ENCODE results near the gene NR4A1. TPM values are rescaled to one million over a fixed set of nuclear protein-coding genes. Genes with fewer than 3 reads are reported as not detected.
A peak's percentile ranks its signal among the peaks of the same experiment; 100 is the strongest.

NR4A1 gene
- total RNA-seq, 1 donor from 2014 or later, result 11.4 TPM

DNA sequence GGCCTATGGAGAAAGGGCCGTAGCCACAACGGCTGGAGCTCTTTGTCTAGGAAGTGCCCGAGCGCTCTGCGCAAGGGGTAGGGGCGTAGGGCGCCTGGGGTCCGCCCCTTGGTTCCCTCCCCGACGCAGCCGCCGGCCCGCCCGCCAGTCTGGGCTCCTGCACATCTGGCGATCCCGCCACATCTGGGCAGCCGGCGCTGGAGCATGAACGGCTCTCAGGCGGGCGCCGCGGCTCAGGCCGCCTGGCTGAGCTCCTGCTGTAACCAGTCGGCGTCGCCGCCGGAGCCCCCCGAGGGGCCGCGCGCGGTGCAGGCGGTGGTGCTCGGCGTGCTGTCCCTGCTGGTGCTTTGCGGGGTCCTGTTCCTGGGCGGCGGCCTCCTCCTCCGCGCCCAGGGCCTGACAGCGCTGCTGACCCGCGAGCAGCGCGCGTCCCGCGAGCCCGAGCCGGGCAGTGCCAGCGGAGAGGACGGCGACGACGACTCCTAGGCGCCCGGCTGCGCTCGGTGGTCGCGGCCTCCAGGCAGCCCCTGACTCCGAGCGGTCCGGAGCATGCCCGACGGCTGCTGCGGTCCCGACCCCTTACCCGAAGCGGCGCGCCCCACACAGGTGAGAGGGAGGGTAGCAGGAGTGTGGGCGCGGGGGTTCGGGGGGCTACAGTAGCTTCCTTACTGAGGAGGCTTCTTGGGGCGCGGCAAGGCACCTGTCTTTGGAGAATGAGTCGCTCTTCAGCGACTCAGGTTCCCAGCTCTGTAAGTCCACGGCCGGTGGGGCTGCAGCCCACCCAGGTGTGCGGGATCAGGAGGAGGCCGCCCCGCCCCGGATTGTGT is 28.5 kb downstream of the NR4A1 start, which contains the start of gene SMIM41:
Gene SMIM41 (plus strand): TSS at position 129 of the 827 bp plus-strand sequence. CDS start 76 bp downstream, at position 205.
- no peaks in the 10 kb centered on the region for H3K9me3 Mint-ChIP-seq
- DNase-seq (ENCODE audit: extremely low spot score, unreplicated experiment), result peak; percentile 68
- H3K4me1 Mint-ChIP-seq (ENCODE audit: unreplicated experiment), result peaks cover 16% of the 10 kb centered on the region
- H3K27me3 Mint-ChIP-seq, result peaks cover 6% of the 10 kb centered on the region
- H3K4me3 Mint-ChIP-seq, result no peak within 1 kb of the TSS
- TF ChIP-seq, protein P1, sequence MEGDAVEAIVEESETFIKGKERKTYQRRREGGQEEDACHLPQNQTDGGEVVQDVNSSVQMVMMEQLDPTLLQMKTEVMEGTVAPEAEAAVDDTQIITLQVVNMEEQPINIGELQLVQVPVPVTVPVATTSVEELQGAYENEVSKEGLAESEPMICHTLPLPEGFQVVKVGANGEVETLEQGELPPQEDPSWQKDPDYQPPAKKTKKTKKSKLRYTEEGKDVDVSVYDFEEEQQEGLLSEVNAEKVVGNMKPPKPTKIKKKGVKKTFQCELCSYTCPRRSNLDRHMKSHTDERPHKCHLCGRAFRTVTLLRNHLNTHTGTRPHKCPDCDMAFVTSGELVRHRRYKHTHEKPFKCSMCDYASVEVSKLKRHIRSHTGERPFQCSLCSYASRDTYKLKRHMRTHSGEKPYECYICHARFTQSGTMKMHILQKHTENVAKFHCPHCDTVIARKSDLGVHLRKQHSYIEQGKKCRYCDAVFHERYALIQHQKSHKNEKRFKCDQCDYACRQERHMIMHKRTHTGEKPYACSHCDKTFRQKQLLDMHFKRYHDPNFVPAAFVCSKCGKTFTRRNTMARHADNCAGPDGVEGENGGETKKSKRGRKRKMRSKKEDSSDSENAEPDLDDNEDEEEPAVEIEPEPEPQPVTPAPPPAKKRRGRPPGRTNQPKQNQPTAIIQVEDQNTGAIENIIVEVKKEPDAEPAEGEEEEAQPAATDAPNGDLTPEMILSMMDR (conservative IDR thresholded peaks at IDR 0.05), result no peak
- no peak within 1 kb of the TSS for H3K27ac Mint-ChIP-seq
- peaks cover 15% of the 10 kb centered on the region for H3K36me3 Mint-ChIP-seq

DNA sequence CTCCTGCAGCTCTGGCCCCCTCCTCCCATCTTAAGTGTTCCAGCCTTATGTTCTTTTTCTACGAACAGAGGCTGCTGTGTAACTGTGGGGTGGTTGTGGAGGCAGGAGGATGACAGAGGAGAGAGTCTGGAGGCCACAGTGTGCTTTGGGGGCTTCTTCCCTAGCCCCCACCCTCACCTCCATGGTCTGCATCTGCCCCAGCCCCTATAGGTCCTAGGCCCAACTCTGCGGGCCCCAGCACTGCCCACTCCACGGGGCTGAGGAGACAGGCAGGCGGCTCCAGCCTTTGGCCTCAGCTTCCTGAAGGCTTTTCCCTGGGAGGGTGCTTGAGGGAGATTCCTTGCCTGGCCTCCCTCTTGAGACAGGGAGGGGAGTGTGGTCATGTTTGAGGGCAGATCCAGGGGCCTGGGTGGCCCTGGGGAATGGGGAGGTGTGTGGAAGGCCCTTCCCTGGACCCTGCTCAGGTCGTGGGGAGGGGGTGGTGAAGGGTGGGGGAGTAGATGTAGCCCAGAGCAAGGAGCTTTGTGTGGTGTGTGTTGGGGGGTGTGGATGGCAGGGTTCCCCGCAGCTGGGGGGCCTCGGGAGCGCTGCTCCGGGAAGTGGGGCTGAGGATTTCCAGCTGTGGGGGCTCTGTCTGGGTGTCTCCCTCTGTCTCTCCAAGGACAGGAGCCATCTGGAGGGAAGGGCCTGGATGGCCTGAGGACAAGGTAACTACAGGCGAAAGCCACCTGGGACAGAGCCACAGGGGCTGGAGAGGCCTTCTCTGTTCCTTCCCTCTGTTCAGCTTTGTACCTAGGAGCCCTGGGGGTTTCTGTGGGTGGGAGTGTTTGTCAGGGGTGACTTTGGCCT is 29.4 kb downstream of the NR4A1 start:
- peaks cover 6% of the 10 kb centered on the region for H3K27me3 Mint-ChIP-seq
- DNase-seq (ENCODE audit: extremely low spot score, unreplicated experiment), result no peak
- peaks cover 15% of the 10 kb centered on the region for H3K36me3 Mint-ChIP-seq
- no peak overlapping the region for H3K27ac Mint-ChIP-seq
- no peak overlapping the region for H3K4me3 Mint-ChIP-seq
- peaks cover 16% of the 10 kb centered on the region for H3K4me1 Mint-ChIP-seq (ENCODE audit: unreplicated experiment)
- TF ChIP-seq, protein P1 (conservative IDR thresholded peaks at IDR 0.05), result no peak
- H3K9me3 Mint-ChIP-seq, result no peaks in the 10 kb centered on the region

DNA sequence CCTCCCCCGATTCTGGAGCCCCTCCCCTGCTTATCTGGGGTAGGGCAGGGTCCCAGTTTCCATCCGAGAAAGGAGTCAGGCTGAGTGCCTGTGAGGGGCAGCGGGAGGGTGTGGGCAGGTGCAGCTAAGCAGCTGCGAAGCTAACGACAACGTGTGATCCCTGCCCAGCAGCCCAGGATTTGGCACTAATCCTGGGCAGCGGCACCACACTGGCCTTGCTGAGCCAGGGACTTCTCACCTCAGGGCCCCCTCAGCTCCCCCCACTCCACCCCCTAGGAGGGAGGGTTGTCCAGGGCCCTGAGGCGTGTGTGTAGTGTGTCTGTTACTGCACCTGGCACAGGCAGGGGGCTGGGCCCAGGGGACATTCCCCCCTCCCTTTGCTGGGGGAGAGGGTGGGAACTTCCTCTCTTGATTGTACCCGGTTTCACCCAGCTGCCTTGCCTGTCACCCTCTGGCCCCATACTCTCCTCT is 30.1 kb downstream of the NR4A1 start:
- Mint-ChIP-seq H3K36me3 (peaks cover 10% of the 10 kb centered on the region), H3K4me1 (ENCODE audit: unreplicated experiment) (peaks cover 16% of the 10 kb centered on the region), H3K9me3 (no peaks in the 10 kb centered on the region), H3K27ac (no peak overlapping the region), H3K27me3 (peaks cover 11% of the 10 kb centered on the region), H3K4me3 (no peak overlapping the region)
- no peak for DNase-seq (ENCODE audit: extremely low spot score, unreplicated experiment)
- TF ChIP-seq, protein P1 (conservative IDR thresholded peaks at IDR 0.05), result no peak

DNA sequence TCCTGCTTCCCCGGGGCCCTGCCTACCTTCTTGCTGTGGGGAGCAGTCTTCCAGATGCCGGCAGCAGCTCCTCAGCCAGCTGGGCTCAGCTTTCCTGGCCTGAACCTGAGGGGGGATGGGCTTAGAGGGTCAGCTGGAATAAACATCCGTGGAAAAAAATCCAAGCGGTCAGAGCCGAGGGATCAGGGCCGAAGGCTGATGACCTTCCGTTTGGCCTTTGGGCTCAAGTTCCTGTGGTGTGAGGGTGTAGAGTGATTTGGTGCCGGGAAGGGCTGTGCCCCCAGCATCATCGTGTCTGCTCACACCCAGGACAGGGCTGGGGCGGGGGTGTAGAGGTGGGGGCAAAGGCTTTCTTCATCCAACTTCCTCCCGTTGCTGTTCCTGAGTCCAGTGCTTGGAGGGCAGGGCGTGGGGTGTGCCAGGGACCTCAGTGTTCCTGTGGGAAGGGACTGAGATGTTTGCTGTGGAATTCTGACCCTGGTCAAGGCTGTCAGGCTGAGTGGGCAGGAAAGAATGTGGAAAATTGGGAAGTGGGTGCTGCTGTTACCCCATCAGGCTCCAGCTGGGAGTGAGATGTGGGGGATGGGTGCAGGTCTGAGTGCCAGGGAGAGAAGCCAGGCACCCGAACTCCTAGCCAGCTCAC is 30.9 kb downstream of the NR4A1 start:
- peaks cover 16% of the 10 kb centered on the region for H3K4me1 Mint-ChIP-seq (ENCODE audit: unreplicated experiment)
- no peak for DNase-seq (ENCODE audit: extremely low spot score, unreplicated experiment)
- peaks cover 19% of the 10 kb centered on the region for H3K27me3 Mint-ChIP-seq
- H3K9me3 Mint-ChIP-seq, result no peaks in the 10 kb centered on the region
- H3K4me3 Mint-ChIP-seq, result no peak overlapping the region
- peaks cover 10% of the 10 kb centered on the region for H3K36me3 Mint-ChIP-seq
- H3K27ac Mint-ChIP-seq, result no peak overlapping the region
- TF ChIP-seq, protein P1 (conservative IDR thresholded peaks at IDR 0.05), result no peak

DNA sequence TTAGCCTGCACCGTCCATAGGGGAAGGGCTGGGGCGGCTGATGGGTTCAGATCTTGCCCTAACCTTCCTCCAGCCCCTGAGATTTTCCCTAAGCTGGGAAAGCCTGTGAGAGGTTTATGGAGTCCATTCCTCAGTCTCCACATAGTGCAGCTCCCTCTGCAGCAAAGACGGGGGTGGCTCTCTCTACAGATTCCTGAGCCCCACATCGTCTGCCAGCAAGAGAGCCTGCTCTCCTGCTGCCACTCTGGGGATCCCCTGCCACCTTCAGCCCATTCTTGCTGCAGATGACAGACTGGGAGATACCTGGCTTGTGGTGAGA is 31.4 kb downstream of the NR4A1 start:
- peaks cover 24% of the 10 kb centered on the region for H3K27me3 Mint-ChIP-seq
- H3K9me3 Mint-ChIP-seq, result no peaks in the 10 kb centered on the region
- peaks cover 9% of the 10 kb centered on the region for H3K36me3 Mint-ChIP-seq
- H3K4me3 Mint-ChIP-seq, result no peak overlapping the region
- TF ChIP-seq, protein P1 (conservative IDR thresholded peaks at IDR 0.05), result no peak
- peaks cover 16% of the 10 kb centered on the region for H3K4me1 Mint-ChIP-seq (ENCODE audit: unreplicated experiment)
- DNase-seq (ENCODE audit: extremely low spot score, unreplicated experiment), result no peak
- H3K27ac Mint-ChIP-seq, result no peak overlapping the region

Measured in type B pancreatic cell (in vitro differentiated cells).